NCI-H2196 treated with DMSO at 0.1 percent for 48 hours (cell line): ENCODE data around the gene GGT5.
"Not testable (repeated sequence)": the region's sequence is repeated elsewhere in the genome, so short reads cannot be mapped to it uniquely, and the experiment has no call there.

ENCODE experiments used
- DNase-seq: peaks from one replicate; lab custom pipeline; 2025; ENCODE audit not compliant: unreplicated experiment; lab: John Stamatoyannopoulos, UW

The GGT5 gene

GRCh38 chr22:24185501-24186351, 59.2 kb downstream of the GGT5 start:
- no peak for DNase-seq

GRCh38 chr22:24185001-24185500, 59.8 kb downstream of the GGT5 start:
- no peak for DNase-seq

- no peak for DNase-seq
These were observed 60.7 kb downstream of the GGT5 start for GRCh38 chr22:24184057-24184798.

DNA sequence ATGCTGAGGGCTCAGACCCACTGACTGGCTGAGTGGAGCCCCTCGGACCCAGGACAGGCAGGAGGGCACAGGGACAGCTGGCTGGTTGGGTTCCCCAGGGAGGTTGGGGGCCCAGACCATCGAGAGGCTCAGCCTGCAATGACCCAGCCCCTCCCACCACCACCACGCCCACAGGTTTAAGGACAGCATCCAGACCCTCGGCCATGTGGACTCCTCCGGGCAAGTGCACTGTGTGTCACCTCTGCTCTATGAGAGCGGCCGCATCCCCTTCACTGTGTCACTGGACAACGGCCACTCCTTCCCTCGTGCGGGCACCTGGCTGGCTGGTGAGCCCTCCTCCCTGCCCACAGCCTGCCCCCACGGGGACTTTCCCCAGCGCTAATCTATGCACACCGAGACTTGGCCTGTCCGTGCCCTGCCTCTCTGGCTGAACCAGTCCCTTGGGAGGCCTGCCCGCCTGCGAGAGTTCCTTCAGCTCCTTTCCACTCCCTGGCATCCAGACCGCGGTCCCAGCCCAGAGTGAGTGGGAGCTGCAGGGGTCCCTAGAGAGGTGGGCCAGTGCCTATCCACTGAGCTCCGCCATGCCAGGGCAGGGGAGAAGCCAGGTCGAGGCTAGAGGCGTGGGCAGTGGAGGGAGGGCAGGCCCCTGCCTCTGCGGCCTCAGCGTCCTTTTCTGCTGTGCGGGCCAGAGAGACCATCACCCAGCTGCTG, 61.4 kb downstream of the GGT5 start:
- no peak for DNase-seq

GRCh38 chr22:24182900-24183246, 62.0 kb downstream of the GGT5 start:
- not testable (repeated sequence) for DNase-seq

GRCh38 chr22:24181996-24182899, 62.6 kb downstream of the GGT5 start:
- DNase-seq, result no peak

DNA sequence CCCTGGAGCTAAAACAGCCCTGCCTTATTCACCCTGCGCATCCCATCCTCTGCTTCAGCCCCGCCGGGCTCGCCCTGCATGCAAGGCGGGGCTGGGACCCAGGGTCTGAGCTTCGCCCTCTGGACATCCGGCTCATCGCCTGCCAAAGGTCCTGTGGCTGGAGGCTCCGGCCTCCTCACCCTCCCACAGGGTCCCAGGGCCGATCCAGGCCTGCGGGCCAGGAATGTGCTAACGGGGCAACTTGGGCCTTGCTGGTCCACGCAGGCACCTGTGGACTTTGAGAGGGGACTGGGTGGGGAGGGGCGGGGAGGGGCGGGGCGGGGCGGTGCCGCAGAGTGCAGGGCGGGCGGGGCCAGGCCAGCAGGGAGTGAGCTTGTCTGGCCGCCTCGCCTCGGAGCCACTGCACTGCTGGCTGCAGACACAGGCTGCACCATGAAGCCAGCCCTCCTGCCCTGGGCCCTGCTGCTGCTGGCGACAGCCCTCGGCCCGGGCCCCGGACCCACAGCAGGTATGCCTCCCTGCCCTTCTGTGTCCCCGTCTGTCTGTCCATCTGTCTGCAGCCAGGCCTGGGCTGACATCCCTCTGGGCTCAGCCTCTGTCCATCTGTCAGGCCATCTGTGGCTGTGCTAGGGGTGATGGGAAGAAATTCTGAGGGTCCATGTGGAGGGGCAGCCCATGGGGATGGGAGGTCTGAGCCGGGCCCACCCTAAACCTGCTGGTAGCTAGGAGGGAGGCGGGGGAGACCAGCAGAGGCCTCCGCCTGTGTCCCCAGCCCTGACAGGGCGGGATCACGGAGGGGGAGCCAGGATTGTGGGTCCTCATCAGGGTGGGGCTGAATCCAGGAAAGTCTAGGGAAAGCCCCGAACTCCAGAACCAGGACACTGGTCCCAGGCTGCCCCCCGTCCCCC, 63.5 kb downstream of the GGT5 start, which contains the start of gene SUSD2:
TSS of gene SUSD2 (plus strand) at position 400 of the 908 bp plus-strand sequence. CDS start at position 433, 33 bp downstream.
- DNase-seq, result no peak

DNA sequence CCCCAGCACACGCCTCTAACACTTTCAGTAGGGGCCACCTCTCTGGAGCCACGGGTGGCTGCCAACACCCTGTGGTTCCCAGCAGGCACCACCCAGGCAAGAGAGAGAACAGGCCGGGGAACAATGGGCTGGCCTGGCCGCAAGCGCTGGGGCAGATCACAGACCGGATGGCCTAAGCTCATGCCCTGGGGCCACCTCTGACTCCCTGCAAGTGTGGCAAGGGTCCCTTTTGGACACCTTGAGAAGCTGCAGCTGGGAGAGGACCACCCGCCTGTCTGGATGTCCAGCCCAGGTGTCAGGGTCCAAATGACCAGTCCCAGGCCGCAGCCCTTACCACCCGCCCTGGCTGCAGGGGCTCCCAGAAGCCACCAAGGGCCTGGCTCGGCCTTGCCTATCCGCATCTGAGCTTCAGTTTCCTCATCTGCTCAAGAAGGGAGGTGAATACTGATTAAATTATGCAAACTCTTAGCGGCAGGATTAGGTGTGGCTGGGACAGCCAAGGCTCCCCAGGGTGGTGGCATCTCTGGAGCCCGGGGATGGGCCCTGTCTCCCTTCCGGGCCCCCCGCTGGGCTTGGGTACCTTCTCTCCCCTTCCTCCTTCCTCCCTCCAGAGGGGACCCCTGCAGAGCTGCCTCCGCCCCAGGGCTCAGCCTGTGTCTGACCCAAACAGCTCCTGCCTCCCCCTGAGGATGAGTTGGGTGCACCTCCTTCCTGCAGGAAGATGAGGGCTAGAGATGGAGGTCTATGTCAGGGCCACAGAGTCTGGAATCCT, 64.4 kb downstream of the GGT5 start:
- no peak for DNase-seq

DNA sequence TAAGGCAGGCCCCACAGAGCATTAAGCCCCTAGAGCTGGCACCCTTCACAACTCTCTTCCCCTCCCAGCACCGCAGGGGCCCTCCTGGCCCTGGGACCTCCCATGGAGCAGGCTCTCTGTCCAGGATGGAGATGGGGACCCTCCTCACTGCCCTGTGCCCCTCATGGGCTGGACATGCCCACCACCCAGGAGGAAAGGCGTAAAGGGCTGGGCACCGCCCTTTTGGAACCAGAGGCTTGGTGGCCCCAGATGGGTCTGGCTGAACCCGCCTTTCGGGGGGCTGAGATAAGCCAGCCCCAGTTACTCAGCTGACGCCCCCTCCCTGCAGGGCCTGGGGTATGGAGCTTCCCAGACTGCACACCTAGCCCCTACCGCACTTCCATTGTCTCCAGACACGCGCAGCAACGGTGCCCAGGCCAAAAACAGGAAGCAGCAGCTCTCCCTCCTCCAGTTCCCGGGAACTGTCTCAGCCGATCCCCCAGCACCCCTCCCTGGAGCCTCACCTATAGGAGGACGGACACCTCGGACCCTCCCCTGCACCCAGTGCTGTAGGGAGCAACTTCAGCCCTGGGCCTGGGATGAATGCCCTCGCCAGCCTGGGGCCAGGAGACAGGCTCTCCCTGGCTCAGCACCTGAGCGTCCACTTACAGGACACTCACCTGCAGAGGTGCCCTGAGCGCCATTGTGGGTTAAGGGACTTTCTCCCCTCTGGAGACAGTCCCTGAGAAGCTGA, 65.2 kb downstream of the GGT5 start:
- DNase-seq, result no peak

DNA sequence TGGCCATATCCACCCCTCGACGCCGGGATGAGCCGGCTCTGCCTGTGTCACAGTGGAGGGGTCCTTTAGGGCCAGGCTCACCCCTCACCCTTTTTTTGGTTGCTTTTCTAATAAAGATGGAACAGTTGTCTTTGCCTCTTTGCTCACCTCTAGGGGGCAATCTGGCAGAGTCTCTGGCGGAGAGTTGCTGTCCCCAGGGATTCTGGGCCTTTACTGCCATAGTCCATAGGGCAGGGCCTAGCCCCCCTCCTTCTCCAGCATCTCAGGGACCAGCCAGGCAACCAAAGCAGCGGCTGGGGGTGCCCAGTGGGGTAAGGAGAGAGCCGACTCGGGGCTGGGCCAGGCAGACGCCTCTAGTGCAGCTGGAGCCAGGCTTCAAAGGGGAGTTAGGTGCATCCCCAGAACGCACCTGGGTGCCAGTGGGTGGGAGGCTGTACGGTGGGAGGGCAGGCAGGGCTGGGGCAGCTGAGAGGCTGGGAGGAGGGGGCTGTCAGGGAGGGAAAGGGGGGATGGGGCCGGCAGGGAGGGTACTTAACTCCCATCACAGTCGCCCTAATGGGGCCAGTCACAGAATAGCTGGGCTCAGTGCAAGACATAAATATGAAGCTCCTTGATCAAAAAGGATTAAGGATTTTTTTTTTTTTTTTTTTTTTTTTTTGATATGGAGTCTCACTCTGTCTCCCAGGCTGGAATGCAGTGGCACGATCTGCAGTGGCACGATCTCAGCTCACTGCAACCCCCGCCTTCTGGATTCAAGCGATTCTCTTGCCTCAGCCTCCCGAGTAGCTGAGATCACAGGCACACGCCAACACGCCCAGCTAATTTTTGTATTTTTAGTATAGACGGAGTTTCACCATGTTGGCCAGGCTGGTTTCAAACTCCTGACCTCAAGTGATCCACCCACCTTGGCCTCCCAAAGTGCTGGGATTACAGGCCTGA, 66.1 kb downstream of the GGT5 start:
- DNase-seq, result no peak

DNA sequence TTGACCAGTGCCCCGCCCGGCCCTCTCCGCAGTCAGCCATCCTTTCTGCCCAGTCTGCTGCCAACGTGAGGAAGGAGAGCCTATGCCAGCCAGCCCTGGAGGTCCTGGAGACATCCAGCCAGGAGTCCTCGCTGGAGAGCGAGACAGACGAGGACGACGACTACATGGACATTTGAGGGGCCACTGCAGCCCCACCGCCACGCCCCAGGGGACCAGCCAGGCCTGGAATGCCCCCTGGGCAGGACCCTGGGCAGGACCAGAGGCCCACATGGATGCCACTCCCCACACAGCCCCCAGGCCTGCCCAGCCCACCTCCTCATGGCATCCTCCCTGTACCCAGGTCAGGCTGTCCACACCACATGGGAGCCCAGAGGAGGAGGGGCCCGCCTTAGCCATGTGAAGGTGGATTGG, 66.9 kb downstream of the GGT5 start:
- no peak for DNase-seq

GRCh38 chr22:24177456-24177855, 67.4 kb downstream of the GGT5 start:
- DNase-seq, result no peak

DNA sequence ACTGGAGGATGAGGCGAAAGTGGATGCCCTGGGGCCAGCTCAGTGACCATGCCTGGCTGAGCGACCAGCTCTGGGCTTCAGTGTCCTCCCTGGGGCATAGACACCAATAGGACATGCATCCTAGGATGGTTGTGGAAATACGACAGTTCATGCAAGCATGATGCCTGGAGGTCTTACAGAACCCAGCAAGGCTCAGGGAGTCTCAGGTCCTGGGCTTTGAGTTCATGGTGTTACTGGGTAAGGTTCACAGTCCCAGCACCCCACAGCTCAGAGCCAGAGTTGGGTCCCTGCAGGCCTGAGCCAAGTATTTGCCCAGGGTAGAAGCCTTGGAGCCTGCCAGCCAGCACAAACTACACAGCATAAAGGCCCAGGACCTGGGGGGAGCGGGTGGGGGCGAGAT, 67.8 kb downstream of the GGT5 start:
- no peak for DNase-seq

GRCh38 chr22:24176630-24177029, 68.3 kb downstream of the GGT5 start:
- no peak for DNase-seq

- no peak for DNase-seq
These were observed 68.8 kb downstream of the GGT5 start for GRCh38 chr22:24176040-24176439.

GRCh38 chr22:24175160-24175808, 69.6 kb downstream of the GGT5 start:
- no peak for DNase-seq
